Effector CD4-positive, alpha-beta T cell (primary cell): Measurements from ENCODE around the gene ADCY5.

Experiments used
- DNase-seq: peaks from one replicate; pipeline ENCODE4 v3.0.0-alpha.2; 2020

Gene ADCY5

GRCh38 chr3:123296836-123297626 is 151.9 kb downstream of the ADCY5 start:
- no peak for DNase-seq

GRCh38 chr3:123296261-123296660 is 152.6 kb downstream of the ADCY5 start:
- no peak for DNase-seq

DNA sequence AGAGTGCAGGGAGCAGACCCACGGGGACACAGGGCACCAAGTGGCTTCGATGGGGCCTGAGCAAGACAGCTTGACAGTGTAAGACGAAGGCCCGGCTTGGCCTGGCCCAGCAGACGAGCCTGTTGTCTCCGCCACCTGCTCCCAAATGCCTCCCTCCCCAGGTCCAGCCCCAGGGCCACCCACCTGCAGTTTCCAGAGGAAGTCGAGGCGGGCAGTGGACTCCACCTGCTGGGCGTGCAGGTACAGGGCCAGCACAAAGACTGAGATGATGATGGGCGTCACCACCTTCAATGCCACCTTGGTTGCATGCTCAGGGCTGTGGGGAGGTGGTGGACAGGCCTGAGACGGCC is 153.0 kb downstream of the ADCY5 start:
- DNase-seq, result no peak

DNA sequence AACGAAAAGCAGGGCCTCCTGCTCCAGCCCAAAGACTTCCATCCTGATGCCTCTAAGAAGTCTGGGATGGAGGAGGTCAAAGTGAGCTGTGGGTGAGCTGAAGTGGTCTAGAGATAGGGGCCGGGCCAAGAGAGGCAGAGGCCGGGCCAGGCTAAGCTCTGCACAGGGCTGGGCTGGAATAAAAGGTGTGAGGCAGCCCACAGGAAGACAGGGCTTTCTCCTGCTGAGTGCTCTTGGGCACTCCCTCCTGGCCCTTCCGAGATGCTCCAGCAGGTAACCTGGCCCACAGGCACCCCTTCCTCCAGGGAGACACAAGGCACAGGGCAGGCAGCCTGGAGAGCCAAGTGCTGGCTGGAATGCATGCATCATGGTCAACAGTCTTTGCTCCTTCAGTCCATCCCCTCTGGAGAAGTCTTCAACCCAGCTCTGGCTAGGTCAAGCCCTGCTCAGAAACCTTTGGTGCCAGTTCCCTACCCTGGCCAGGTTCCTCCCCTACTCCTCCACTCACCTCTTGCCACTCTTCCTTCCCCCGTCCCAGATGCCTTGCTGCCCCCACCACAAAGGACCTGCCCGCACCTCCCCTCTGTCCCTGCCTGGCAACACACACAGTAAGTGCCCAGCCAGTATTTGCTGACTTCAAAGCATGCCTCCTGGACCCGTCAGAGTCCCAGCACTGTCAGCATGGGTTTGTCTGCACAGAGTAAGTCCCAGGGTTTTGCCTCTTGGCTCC is 153.6 kb downstream of the ADCY5 start:
- DNase-seq, result no peak

- DNase-seq, result no peak
Measured at GRCh38 chr3:123294296-123294938, 154.5 kb downstream of the ADCY5 start.

DNA sequence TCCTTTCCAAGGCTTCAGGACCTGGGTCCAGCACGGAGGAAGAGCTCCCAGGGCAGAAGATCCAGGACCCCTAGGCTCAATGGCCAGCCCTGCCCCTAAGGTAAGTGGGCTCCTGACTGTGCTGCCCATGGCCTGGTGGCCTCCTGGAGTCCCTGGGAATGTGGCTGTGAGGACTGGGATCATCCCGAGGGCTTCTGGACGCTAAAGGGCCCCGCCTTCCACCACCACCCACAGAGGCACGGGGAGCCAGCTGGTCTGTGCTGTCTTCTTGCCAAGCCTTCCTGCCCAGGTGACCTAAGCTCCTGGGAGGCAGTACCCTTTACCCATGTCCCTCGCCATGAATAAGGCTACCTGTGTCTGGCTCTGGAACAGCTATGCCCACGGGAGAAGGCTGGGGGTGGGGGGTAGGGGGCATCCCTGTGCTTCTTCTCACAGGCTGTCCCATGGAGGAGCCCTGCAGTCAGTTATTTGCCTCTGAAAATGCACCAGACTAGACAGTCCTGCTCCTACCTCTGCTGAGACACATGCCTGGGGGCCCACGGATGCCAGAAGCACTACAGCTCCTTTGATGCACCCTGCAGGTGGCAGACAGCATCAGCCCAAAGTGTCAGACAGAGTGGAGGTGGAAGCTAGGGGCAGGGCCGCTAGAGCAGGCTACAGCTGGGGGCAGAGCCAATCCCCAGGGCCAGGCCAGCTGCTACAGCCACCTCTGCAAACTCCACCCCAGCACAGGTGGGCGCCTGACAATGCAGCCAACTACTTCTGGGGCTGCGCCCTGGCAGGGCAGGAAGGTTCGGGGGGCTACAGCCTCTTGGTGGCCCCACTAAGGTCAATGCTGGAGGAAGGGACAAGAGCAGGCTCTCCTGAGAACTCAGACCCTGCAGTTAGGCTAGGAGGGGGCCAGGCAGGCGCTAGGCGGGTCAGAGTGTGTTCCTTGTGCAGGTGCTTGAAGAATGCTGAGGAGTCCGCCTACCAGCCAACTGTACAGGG is 156.3 kb downstream of the ADCY5 start:
- DNase-seq, result no peak

GRCh38 chr3:123291404-123291803 is 157.5 kb downstream of the ADCY5 start:
- no peak for DNase-seq

GRCh38 chr3:123290962-123291361 is 157.9 kb downstream of the ADCY5 start:
- DNase-seq, result no peak

GRCh38 chr3:123290107-123290930 is 158.6 kb downstream of the ADCY5 start:
- no peak for DNase-seq

GRCh38 chr3:123289391-123290106 is 159.3 kb downstream of the ADCY5 start:
- no peak for DNase-seq

- DNase-seq, result no peak
Measured at GRCh38 chr3:123287962-123288302, 161.0 kb downstream of the ADCY5 start.

- DNase-seq, result no peak
Measured at GRCh38 chr3:123287051-123287961, 161.6 kb downstream of the ADCY5 start.

GRCh38 chr3:123286308-123287023 is 162.4 kb downstream of the ADCY5 start:
- no peak for DNase-seq

- DNase-seq, result no peak
Measured at GRCh38 chr3:123285931-123286307, 163.0 kb downstream of the ADCY5 start.

DNA sequence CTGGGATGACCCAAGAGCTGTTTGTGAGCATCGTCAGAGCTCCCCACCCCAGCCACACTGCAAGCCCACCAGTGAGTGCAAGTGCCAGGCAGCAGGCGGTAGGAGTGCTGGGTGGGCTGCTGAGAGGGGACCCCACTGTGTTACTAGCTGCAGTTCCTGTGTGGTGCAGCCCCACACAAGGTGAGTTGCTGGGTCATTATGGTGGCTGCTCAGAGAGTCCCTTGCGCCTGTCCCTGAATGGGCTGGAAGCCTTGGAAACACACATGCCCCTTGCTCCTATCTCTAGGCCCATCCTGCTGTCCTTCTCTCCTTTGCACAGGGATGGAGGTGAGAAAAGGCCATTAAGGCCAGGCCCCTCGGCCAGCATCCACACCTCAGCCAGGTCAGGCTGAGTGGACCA is 163.4 kb downstream of the ADCY5 start:
- no peak for DNase-seq

GRCh38 chr3:123285066-123285465 is 163.8 kb downstream of the ADCY5 start:
- no peak for DNase-seq

DNA sequence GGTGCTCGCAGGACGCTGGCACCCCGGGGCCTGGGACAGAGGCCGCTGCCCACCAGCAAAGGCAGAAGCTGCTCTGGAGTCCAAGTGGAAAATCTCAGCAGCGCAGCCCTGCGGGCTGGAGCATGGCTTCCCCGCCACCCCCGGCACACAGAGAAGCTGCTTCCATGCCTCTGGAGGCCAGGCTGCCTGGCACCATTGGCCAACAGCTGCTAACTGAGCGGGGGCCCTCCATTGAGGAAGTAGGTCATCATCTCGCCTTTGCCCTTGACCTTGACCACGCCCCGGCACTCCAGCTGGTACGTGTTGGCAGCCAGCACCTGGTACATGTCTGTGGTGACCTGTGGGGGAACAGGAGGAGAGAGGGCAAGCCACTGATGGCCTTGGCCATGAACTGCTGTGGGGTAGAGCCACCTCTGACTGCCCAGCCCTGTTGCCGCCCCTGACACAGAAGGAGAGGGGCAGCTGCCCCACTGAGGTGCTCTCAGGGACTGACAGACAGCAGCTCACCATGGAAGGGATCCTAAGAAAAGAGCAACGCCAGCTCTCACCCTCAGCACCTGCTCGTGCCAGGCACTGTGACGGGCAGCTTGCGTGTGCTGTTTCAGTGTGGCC is 164.4 kb downstream of the ADCY5 start:
- DNase-seq, result no peak

GRCh38 chr3:123283657-123284398 is 165.1 kb downstream of the ADCY5 start:
- no peak for DNase-seq
